Measurements from ENCODE around the gene DLGAP1.
"Not testable (repeated sequence)": the region's sequence is repeated elsewhere in the genome, so short reads cannot be mapped to it uniquely, and the experiment has no call there.

DLGAP1 gene

DNA sequence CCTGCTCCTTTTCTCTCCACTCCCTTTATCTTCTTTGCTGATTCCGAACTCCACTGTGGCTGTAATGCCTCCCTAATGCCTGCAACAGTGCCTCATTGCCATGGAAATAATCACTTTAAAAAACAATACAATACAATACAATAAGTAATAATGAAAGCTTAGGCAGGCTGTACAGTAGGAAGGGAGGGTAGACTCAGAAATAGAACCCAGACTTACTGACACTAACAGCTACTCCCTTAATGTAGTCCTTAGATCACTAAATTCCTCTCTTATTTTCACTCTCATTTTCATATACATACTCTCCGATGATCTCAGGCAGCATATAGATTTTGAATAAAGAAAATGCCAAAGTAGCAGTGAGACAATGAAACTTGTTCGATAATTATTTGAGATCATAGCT is 70.2 kb downstream of the DLGAP1 start:
- no peak for DNase-seq

DNA sequence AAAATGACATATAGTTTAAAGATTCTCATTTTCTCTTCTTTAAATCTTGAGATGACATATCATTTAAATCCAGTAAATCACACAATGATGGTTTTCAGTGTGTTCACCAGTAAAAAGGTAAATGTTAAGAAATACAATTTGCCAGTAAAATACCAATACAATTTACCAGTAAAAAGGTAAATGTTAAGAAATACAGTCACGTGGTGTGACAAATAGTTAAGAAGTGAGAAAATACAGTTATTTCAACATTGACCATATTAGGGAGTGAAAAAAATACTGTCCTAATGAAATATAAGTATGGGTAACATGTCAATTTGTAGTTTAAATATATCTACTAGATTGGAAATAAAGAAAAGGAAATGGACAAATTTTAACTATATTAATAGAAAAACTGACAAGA is 80.5 kb downstream of the DLGAP1 start:
- no peak for DNase-seq

DNA sequence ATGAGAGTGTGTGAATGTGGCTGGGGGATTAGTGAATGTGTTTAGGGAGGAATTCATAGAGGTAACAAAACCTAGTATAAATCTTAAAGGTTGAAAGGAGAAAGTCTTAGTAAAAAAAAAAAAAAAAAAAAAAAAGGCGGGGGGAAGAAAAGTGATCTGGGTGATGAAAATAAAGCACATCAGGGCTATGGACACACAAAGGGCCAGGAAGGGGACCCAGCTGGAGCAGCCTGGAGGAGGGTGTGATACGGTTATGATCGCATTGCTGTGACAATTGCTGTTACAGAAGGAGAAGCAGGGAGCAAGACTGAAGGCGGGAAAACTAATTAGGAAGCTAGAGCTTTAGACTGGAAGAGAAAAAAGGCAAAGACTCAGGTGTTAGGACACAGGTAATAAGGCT is 85.4 kb downstream of the DLGAP1 start:
- no peak for DNase-seq

DNA sequence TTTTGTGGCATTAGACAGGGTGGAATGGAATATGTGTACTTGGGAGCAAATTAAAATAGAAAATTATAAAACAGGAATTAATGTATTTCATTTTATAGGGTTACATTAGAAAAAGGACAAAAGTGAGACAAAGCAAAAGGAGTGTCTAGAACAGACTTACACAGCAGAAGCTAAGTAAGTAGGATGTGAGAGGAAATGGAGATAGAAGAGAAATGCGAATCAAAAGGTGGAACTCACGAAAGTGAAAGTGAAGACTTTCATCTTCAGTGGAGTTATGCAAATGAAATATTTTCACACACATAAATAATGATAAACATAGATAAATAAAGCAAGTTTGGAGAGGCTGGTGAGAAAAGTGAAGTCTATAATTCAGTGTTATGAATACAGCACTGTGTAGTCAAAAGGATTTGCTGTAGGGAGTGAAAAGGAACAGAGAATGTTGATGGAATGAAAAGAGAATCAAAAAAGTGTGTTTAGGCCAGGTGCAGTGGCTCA is 94.8 kb downstream of the DLGAP1 start:
- DNase-seq, result no peak

DNA sequence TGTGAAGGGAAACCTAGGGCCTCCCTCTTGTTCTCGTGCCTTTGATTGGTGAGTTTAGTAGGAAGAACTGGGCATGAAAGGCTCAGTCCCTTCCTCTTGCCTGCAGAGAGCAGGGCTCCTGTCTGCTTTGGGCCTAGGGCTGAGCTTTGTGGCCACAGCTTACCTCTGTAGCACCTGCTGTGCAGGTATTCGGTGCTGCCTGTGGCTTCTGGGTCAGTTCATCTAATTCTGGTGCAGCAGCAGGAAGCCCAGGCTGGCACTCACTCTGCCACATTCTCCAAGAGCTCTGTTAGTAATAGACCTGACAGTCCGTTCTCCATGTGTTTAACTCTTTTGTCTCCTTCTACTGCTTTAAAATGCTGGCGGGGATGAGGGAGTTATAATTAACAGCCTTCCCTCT is 96.5 kb downstream of the DLGAP1 start:
- no peak for DNase-seq

DNA sequence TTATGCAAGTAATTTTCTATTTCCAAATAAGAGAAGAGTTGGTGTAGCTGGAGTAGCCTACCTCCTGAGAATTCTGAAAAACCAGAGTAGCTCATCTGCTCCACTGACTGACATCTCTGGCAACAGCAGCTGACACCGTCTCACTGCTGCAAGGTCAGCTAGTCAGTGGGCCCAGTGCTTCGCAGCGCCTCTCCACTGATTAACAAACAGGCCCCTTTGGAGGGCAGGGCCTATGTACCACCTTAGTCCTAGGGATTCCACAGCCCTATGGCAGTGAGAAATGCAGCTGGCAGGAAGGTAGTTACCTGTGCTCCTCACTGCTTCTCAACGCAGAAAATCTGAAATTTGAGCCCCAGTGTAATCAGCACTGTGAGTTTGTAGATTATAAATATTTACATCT is 97.5 kb downstream of the DLGAP1 start:
- no peak for DNase-seq

DNA sequence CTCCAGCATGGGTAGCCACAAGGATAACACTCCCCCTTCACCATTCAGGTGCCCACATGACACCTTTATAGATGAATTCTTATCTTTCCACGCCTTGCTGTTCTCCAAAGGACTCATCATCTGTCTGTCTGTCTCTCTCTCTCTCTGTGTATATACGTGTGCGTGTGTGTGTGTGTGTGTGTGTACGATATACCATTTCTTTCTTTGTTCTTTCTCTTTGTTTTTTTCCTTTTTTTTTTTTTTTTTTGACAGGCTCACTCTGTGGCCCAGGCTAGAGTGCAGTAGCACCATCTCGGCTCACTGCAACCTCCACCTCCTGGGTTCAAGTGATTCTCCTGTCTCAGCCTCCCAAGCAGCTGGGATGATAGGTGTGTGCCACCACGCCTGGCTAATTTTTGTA is 98.2 kb downstream of the DLGAP1 start:
- DNase-seq, result no peak

DNA sequence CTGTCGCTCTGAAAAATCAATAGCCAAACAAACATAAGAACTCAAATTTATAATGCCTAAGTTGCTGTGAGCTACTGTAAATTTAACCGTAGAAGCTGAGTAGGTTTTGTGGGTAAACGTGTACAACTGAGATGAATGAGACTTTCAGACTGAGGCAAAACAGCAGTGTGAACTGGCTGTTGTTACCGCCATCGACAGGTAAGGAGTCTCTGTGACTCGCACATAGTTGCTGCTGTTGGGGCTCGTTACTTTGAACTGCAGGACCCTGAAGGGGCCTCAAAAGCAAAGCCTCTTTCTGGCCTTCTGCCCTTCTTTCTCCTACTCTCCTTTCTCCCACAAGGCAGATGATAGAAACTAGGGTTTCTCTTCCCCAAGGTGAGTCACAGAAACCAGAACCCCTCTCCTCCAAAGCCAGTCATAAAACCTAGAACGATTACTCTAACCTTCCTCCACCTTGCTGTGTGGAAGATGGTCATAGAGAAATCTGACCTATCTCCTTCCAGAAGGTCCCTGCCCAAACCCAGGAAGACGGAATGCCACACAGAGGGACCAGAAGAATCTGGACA is 101.2 kb downstream of the DLGAP1 start:
- no peak for DNase-seq

DNA sequence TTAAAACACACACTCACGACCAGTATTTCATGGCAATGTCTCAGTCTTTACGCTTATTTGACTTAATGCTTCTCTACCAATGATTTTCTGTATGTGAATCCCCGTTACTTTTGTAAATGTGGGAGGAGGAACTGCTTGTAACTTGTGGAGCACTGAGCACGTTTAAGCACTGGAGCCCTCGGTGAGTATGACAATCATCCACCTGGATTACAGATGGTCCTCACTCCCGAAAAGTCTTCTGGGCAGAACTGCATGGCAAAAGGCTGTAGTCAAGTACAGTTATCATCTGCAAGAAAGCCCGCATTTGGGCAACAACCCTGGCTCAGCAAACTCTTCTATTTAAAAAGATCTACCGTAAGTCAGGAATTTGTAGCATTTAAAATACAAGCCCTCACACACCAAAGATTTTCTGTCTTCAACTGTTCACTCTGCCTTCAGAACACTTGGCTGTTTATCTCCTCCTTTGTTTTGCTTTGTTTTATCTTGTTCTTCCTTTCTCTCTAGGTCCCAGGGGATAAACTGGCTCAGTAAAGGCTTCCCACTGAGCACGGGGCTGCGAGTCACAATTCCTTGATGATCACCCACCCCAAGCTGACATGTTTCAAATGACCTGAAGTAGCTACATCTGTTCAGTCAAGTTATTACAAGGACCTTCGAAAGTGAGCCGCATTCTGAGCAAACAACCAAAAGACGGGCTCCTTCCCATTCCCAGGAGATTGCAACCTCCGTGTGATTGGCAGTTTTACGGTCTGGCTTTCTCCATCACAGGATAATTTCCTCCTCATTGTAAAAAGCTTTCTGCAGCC is 102.2 kb downstream of the DLGAP1 start:
- no peak for DNase-seq

DNA sequence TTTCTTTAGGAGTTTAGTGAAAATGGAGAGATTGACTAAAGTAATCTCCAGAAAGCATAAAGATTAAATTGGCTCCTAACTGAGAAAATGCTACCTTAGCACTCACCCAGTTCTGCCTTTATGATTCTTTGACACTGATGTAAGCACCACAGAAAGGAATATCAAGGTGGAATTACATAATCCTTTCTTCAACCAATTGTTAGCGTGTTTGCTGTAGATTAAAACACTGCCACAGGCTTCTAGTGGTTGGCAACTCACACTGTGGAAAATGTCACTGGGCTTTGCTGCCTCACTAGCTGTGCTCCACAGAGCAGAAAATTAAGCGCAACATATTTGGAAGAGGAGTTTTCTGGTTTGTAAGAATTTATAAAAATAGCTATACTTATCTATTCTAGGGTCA is 104.1 kb downstream of the DLGAP1 start:
- no peak for DNase-seq

DNA sequence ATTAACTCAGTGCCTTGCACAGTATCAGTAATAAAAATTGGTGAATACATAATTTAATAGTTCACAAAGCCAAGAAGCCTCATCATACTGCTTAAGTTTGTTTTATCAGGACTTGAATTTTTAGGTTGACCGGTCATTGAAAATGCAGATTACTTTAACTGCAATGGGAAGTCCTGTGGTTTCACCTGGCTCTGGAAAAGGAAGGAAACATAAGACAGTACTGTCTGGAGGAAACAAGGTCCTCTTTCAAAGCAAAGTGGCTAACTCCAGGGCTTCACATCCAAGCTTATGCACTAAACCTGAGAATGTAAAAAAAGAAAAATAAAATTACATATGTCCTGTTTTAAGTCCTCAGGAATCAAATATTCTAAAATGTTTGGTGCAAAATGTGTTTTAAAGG is 119.7 kb downstream of the DLGAP1 start:
- no peak for DNase-seq

DNA sequence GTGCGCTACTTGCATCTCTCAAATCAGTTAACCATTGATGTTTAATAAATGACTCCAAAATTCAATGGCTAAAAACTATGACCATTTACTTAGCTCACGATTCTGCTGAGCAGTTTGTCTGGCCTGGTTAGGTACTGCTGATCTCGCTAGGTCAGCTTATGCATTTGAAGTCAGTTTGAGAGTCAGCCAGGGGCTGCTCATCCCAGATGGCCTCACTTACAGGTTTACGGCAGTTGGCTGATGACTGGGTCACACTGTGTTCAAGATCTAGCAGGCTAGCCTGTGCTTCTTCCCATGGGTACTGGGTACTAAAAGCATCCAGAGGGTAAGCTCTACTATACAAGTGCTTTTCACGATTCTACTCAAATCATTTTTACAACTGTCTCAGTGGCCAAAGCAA is 122.1 kb downstream of the DLGAP1 start:
- DNase-seq, result no peak

DNA sequence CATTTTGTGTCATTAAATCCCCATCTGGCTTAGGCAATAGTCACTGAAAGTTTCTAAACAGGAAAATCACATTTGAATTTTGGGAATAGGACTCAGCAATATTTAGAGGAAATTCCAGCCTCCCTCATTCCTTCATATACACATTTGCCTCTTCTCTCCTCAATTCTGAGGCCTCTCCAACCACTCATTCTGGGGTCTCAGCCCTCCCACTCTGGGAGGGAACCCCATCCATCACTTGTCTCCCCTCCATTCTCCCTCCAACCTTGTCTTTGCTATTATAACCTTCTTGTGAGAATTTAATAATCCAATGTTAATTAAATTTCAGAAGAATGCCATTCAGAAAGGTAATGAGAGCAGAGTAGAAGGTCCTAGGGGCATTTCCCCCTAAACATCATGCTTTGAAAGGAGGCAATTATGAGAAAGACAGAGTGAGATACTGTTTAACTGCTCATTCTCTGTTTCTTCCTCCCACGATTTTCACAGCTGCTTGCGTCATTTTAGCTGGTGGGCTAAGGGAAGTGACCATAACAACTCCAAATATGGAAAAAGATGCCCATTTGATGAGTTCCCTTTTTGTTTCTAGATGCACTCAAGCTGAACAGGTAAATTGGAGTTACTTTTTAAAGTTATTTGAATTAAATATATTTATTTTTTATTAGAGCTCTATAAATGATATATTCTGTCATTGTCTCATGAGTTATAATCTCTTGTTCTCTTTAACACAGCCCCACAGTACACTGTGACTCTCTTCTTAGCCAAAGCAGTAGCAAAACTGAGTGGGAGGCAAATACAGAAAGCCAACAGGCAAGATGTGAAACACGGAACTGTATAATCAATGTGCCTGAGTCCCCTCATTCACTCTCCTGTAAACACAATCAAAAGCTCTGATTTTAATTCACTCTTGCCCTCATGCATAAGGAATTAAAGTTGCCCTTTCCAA is 135.1 kb downstream of the DLGAP1 start:
- DNase-seq, result no peak

DNA sequence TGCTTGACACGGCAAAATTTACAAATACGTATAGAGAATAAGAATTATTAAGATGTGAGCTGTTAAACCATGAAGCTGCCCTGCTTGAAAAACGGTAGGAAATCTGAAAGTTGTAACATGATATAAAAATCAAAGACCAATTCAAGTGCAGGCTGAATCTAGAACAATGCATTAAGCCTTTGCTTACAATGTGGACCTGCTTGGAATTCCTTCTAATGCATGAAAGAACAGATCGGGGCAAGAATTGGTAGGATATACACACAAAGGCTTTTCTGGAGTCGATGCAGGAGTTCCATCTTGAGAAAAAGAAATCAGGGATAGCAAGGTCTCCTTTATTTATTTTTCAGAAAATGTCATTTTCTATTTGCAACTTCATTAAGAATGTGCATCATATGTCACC is 136.8 kb downstream of the DLGAP1 start:
- DNase-seq, result no peak

DNA sequence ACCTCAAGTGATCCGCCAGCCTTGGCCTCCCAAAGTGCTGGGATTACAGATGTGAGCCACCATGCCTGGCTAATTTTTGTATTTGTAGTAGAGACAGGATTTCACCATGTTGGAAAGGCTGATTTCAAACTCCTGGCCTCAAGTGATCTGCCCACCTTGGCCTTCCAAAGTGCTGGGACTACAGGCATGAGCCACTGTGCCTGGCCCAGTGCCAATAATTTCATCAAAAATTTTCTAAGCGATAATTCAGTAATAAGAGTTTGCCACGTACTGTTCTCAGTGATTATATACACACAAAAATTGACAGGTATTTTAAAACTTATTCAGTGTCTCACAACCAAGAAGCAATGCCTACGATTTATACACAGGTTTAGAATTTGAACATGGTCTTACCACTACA is 143.2 kb downstream of the DLGAP1 start:
- DNase-seq, result not testable (repeated sequence)

DNA sequence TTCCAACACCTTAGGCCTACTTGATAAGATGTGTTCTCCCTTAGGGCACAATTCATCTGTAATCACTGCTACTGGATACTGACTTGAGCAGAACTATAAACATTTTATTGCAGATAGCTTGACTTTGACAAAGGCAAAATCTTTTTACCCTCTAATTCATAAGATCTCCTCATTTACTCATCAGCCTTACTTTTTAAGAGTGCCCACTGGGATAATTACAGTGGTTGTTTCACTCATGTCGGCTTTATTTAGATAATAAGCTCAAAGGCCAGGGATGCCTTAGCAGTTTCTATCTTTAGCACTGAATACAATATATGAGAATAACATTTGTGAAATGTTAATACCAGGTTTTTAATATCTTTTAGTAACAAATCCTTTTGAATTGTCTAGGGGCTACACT is 144.0 kb downstream of the DLGAP1 start:
- DNase-seq, result no peak

DNA sequence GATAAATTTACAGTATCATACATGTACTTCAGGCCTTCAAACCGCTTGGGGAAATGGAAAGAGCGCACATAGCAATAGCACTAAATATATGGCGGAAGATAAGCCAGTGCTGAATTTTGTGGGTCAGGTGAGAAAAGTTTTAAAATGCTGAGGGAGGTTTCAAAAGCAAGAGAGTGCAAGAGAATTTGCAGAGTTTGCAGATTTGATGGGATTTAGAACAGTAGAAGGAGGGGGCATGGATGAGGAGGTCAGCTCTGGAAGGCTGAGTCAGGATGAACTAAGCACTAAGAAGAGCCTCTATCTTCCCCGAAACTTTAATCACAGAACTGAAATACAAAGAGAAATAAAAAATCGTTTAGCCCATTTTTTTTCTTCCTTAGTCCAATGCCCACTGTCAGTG is 145.9 kb downstream of the DLGAP1 start:
- DNase-seq, result no peak

DNA sequence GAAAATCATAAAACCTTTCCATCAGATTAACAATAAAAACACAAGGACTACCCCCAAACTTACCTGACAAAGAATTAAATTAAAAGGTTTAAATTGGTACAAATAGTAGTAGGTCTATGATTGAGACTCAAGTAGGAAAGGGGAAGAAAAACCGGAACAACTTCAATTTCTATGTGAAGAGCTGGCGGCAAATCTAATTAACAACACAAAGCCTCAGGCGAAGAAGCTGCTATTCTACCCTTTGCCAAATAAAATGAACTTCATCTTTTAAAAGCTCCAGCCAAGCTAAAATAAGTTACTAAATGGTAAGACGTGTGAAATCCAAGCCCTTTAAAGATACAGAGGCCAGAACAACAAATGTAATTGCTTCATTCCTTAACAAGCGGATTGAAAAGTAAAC is 146.5 kb downstream of the DLGAP1 start:
- DNase-seq, result no peak

DNA sequence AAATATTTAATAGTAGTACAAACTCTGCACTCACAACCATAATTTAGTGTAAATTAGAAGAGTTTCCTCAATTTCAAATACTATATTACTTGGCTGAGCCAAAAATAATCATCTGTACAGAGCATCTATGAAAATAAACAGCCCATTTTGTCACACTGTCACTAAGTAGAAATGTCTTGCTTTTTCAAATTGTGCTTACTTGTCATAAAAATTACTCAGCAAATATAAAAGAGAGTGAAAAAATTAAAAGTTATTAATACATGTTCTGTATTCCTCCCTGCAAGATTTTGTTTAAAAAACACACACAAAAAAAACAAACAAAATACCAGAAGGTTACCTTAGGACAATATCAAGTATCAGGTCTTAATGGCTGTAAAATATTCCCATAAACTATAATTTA is 155.7 kb downstream of the DLGAP1 start:
- no peak for DNase-seq

DNA sequence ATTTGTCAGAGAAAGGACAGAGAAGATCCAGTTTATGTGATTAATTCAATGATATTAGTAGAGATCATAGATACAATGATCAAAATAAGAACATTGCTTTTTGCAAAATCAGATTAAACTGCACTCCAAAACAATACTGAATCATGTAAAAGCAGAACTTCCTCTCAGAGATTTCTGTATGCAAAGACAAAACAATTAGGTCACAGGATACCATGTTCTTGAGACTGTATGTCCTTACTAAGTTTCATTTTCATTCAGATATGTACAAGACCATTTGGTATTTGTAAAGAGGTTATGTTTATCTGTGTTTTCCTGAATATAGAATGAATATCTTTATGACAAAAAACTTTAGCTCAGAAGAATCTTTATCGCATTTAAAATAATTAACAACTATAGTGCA is 161.8 kb downstream of the DLGAP1 start:
- DNase-seq, result no peak

DNA sequence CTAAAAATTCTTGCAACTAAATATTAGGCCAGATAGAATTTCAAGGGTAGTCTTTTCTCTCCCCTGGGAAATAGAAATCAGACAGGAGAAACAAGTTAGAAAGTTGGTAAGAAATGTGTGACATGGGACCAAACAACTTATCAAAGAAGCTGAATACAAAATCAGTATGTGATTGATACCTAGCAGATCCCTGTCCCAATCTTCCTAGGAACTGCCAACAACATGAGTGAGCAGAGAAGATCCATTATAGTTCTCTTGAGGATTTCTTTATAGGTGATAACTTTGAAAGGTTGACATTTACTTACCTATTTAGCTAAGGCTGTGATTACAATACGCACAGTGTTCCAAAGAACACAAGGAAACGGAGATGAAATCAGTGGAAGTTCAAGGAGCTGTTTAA is 162.4 kb downstream of the DLGAP1 start:
- DNase-seq, result no peak

DNA sequence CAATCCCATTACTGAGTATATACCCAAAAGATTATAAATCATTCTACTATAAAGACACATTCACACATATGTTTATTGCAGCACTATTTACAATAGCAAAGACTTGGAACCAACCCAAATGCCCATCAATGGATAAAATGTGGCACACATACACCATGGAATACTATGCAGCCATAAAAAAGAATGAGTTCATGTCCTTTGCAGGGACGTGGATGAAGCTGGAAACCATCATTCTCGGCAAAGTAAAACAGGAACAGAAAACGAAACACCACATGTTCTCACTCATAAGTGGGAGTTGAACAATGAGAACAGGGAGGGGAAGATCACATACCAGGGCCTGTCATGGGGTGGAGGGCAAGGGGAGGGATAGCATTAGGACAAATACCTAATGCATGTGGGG is 167.8 kb downstream of the DLGAP1 start:
- not testable (repeated sequence) for DNase-seq

DNA sequence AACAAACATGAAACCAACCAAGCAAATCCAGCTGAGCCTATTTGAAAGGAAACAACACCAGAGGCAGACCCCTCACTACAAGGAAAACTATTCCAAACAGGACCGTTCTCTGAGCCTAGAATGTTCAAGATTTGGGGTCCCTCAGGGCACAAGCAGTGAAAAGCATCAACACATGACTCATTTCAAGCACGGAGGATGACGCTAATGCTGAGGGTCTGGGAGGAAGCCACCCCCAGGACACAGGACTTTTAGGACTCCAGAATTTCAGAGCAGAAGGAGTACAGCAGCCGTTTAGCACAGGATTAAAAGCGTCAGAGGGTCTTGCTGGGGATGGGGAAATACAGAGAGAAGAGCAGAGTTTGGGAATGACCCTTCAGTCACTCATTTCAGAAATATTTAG is 168.9 kb downstream of the DLGAP1 start:
- DNase-seq, result no peak

DNA sequence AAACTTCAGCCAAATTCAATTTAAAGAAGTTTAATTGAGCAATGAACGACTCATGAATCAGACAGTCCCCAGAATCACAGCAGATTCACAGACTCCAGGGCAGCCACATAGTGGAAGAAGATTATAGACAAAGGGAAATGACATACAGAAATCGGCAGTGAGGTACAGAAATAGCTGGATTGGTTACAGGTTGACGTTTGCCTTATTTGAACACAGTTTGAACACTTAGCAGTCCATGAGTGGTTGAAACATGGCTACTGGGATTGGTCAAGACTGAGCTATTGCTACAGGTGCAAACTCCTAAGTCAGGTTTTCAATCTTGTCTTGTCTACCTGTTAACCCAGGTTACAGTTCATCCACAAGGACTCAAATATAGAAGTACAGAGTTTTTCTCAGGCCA is 169.6 kb downstream of the DLGAP1 start:
- no peak for DNase-seq

Data from stimulated activated CD4-positive, alpha-beta T cell treated with anti-CD3 and anti-CD28 coated beads, Interleukin-12 subunit alpha, Interleukin-12 subunit beta, amount 100 ng/mL, for 4 hours (primary cell).